IMR-90 (cell line): ENCODE measurements around the gene ZNF555. TPM values are rescaled to one million over a fixed set of nuclear protein-coding genes. Genes with fewer than 3 reads are reported as not detected.

Experiments used
- ATAC-seq: fragments of 200-7000 bp; cut with Tn5 transposase; 2 replicates; pipeline ENCODE4 v1.9.1; 2020; ENCODE audit warnings: low read depth, mild to moderate bottlenecking, moderate library complexity
- BruUV-seq: library from RNA; stranded (reverse); fragments of 400-500 nt; replicated peaks from 2 replicates; lab custom pipeline; 2021; lab: Mats Ljungman, UMichigan
- CTCF ChIA-PET: fragments of 300-600 bp; formaldehyde crosslinking; extraction: SDS; loops from one replicate; lab custom pipeline; 2021; ENCODE audit warnings: antibody characterized with exemption; lab: Yijun Ruan, JAX
- POLR2A ChIA-PET: fragments of 300-600 bp; sonication (Branson Sonifier 250); formaldehyde crosslinking; loops from one replicate; lab custom pipeline; 2022; ENCODE audit warnings: antibody characterized with exemption; ENCODE audit not compliant: unreplicated experiment; lab: Charles Lee
- DNase-seq: peaks from one replicate; pipeline ENCODE4 v3.0.0; 2013
- H2AFZ ChIP-seq: replicated peaks from 2 replicates; pipeline ENCODE3; 2013; ENCODE audit warnings: low read length, mild to moderate bottlenecking; ENCODE audit not compliant: poor library complexity
- H2AK5ac ChIP-seq: 2 replicates; pipeline ENCODE4 v1.6.1; 2013; ENCODE audit warnings: low read depth, low read length, inconsistent platforms
- H2AK9ac ChIP-seq: replicated peaks from 2 replicates; pipeline ENCODE3; 2013; ENCODE audit warnings: mild to moderate bottlenecking, low read depth, low read length, moderate library complexity; ENCODE audit not compliant: poor library complexity
- H2BK120ac ChIP-seq: 2 replicates; pipeline ENCODE4 v1.6.1; 2013; ENCODE audit warnings: low read depth, low read length, inconsistent platforms
- H2BK15ac ChIP-seq: 3 replicates; pipeline ENCODE4 v1.6.1; 2013; ENCODE audit warnings: low read depth, low read length, inconsistent platforms
- H2BK20ac ChIP-seq: 2 replicates; pipeline ENCODE4 v1.6.1; 2013; ENCODE audit warnings: low read depth, mild to moderate bottlenecking, inconsistent platforms, low read length, moderate library complexity
- H2BK5ac ChIP-seq: 2 replicates; pipeline ENCODE4 v1.6.1; 2013; ENCODE audit warnings: mild to moderate bottlenecking, low read depth, low read length, inconsistent platforms; ENCODE audit not compliant: poor library complexity, severe bottlenecking
- H3K14ac ChIP-seq: replicated peaks from 2 replicates; pipeline ENCODE4 v1.6.1; 2013; ENCODE audit warnings: low read depth, low read length, inconsistent platforms
- H3K18ac ChIP-seq: 2 replicates; pipeline ENCODE4 v1.6.1; 2013; ENCODE audit warnings: low read depth, low read length, control low read depth
- H3K23ac ChIP-seq: 2 replicates; pipeline ENCODE4 v1.6.1; 2013; ENCODE audit warnings: low read depth, low read length, inconsistent platforms
- H3K27ac ChIP-seq: 2 replicates; pipeline ENCODE4 v1.5.1; 2013; ENCODE audit warnings: mild to moderate bottlenecking, control low read depth, low read length; ENCODE audit not compliant: insufficient read depth
- H3K27me3 ChIP-seq: 2 replicates; pipeline ENCODE4 v1.6.1; 2013; ENCODE audit warnings: low read length; ENCODE audit not compliant: control insufficient read depth, insufficient read depth
- H3K36me3 ChIP-seq: 2 replicates; pipeline ENCODE4 v1.6.1; 2013; ENCODE audit warnings: low read length, mixed read lengths; ENCODE audit not compliant: control insufficient read depth, insufficient read depth
- H3K4ac ChIP-seq: 2 replicates; pipeline ENCODE4 v1.6.1; 2013; ENCODE audit warnings: low read depth, low read length, inconsistent platforms
- H3K4me1 ChIP-seq: 2 replicates; pipeline ENCODE4 v1.6.1; 2013; ENCODE audit warnings: low read length, mixed read lengths; ENCODE audit not compliant: control insufficient read depth, insufficient read depth
- H3K4me2 ChIP-seq: 2 replicates; pipeline ENCODE4 v1.6.1; 2013; ENCODE audit warnings: low read depth, mild to moderate bottlenecking, control low read depth, low read length, moderate library complexity
- H3K4me3 ChIP-seq: 2 replicates; pipeline ENCODE4 v1.5.1; 2013; ENCODE audit warnings: low read depth, mild to moderate bottlenecking, control low read depth, low read length, moderate library complexity; ENCODE audit not compliant: insufficient read depth
- H3K56ac ChIP-seq: 2 replicates; pipeline ENCODE4 v1.6.1; 2013; ENCODE audit warnings: low read length, inconsistent platforms; ENCODE audit not compliant: insufficient read depth; ENCODE audit errors: extremely low read depth
- H3K79me1 ChIP-seq, 2 experiments: 2 replicates each; pipeline ENCODE4 v1.6.1; 2013; ENCODE audit warnings: low read length in 2 of 2, inconsistent platforms in 1 of 2, low read depth in 1 of 2
- H3K9ac ChIP-seq: 2 replicates; pipeline ENCODE4 v1.6.1; 2013; ENCODE audit warnings: low read depth, low read length, control low read depth
- H3K9me1 ChIP-seq: 2 replicates; pipeline ENCODE4 v1.6.1; 2013; ENCODE audit warnings: low read length, inconsistent platforms; ENCODE audit not compliant: insufficient read depth
- H3K9me3 ChIP-seq: 2 replicates; pipeline ENCODE4 v1.6.1; 2013; ENCODE audit warnings: low read length; ENCODE audit not compliant: control insufficient read depth, insufficient read depth
- H4K20me1 ChIP-seq: 2 replicates; pipeline ENCODE4 v1.6.1; 2013; ENCODE audit warnings: low read length, inconsistent platforms; ENCODE audit not compliant: insufficient read depth
- H4K5ac ChIP-seq: 2 replicates; pipeline ENCODE4 v1.6.1; 2013; ENCODE audit warnings: mild to moderate bottlenecking, low read depth, low read length, control low read depth
- H4K8ac ChIP-seq, 2 experiments: 2 replicates each; pipeline ENCODE4 v1.6.1; 2013; ENCODE audit warnings: low read depth in 2 of 2, low read length in 2 of 2, control low read depth in 1 of 2, inconsistent platforms in 1 of 2
- H4K91ac ChIP-seq: 2 replicates; pipeline ENCODE4 v1.6.1; 2013; ENCODE audit warnings: low read depth, low read length, inconsistent platforms; ENCODE audit not compliant: insufficient read depth
- CEBPB ChIP-seq: IDR thresholded peaks from 2 replicates; pipeline ENCODE4 v1.6.1; 2012; ENCODE audit warnings: low read depth, low read length, improper control_type of control experiment
- CHD1 ChIP-seq: IDR thresholded peaks from 2 replicates; pipeline ENCODE4 v1.6.1; 2012; ENCODE audit warnings: low read depth, low read length, improper control_type of control experiment
- MAFK ChIP-seq: IDR thresholded peaks from 2 replicates; pipeline ENCODE4 v1.6.1; 2012; ENCODE audit warnings: low read depth, low read length, improper control_type of control experiment
- MAZ ChIP-seq: IDR thresholded peaks from 2 replicates; pipeline ENCODE4 v1.6.1; 2012; ENCODE audit warnings: low read depth, mild to moderate bottlenecking, low read length, improper control_type of control experiment, moderate library complexity, borderline replicate concordance
- NFE2L2 ChIP-seq: fragments of 150-350 bp; IDR thresholded peaks from 2 replicates; pipeline ENCODE4 v1.6.1; 2016; ENCODE audit warnings: low read depth, mild to moderate bottlenecking, low read length
- POLR2A ChIP-seq: IDR thresholded peaks from 2 replicates; pipeline ENCODE4 v1.6.1; 2012; ENCODE audit warnings: mild to moderate bottlenecking, low read depth, low read length
- RAD21 ChIP-seq: IDR thresholded peaks from 2 replicates; pipeline ENCODE4 v1.6.1; 2012; ENCODE audit warnings: low read length, improper control_type of control experiment
- RCOR1 ChIP-seq: IDR thresholded peaks from 2 replicates; pipeline ENCODE4 v1.6.1; 2012; ENCODE audit warnings: mild to moderate bottlenecking, low read length, improper control_type of control experiment; ENCODE audit not compliant: insufficient replicate concordance
- RFX5 ChIP-seq: IDR thresholded peaks from 2 replicates; pipeline ENCODE4 v1.8.0; 2012; ENCODE audit warnings: low read depth, mild to moderate bottlenecking, low read length, moderate library complexity
- USF2 ChIP-seq: fragments of 150-350 bp; IDR thresholded peaks from 2 replicates; pipeline ENCODE4 v1.6.1; 2017; ENCODE audit warnings: mild to moderate bottlenecking, antibody characterized with exemption, low read length, low read depth
- WGBS, 2 experiments: methylation state at CpG; one replicate each; pipeline versions ENCODE4 v1.1.5 to v1.1.7; 2013; ENCODE audit warnings: missing lambda C conversion rate in 2 of 2; ENCODE audit not compliant: insufficient read length in 1 of 2; ENCODE audit errors: extremely low coverage in 2 of 2; 5-methylcytosine and 5-hydroxymethylcytosine counted together
- dilution Hi-C: fragments of 300-500 bp; cut with HindIII; formaldehyde crosslinking; loops from one replicate; pipeline ENCODE4 v1.14.3; 2018; ENCODE audit warnings: low sequenced_read_pairs; ENCODE audit not compliant: unreplicated experiment
- in situ Hi-C: fragments of 300-500 bp; cut with MboI; formaldehyde crosslinking; loops from 3 replicates; pipeline ENCODE4 v1.14.3; 2019; ENCODE audit warnings: low sequenced_read_pairs, inconsistent platforms, mixed read lengths
- intact Hi-C: fragments of 100-400 bp; cut with micrococcal nuclease; formaldehyde crosslinking; loops from 2 replicates; pipeline ENCODE4 v1.10.0; 2022
- polyA plus RNA-seq, 3 experiments: library from polyadenylated mRNA; depleted of rRNA; stranded (reverse); fragments of >200 nt; gene quantifications; 2 replicates each; pipeline ENCODE4 v1.2.3, GENCODE V29; 2012; ENCODE audit warnings: low replicate concordance in 1 of 3
- total RNA-seq: library from RNA; depleted of rRNA; stranded (reverse); fragments of >200 nt; gene quantifications from 2 replicates; pipeline ENCODE4 v1.2.3, GENCODE V29; 2012

ZNF555 gene
- total and polyA plus RNA-seq, 2 of the 4 experiments (the other 2 are of a cell fraction), result 2.8 to 9.7 TPM

DNA sequence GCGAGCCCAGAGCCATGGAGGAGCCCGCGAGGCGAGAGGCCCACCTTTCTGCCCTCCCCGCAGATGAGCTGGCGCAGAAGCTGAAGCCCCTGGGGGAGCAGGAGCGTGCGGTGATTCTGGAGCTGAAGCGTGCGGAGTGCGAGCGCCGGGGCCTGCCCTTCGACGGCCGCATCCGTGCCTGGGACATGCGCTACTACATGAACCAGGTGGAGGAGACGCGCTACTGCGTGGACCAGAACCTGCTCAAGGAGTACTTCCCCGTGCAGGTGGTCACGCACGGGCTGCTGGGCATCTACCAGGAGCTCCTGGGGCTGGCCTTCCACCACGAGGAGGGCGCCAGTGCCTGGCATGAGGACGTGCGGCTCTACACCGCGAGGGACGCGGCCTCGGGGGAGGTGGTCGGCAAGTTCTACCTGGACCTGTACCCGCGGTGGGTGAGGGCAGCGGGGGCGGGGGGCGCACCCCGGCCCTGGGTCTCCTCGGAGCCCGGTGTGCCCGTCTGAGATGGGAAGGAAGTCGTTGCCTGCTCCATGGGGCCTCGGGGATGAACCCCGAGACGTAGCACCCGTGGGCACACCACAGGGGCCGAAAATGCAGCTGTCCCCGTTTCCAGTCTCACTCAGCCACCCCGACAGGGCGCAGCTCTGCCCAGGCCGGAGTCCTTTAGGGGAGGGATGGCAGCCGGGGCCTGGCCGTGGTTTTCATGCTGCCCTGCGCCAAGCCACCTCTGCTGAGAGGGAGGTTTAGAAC is 33.7 kb upstream of the ZNF555 start:
- peak overlapping the region; percentile 72 for H2AK9ac ChIP-seq
- H3K18ac ChIP-seq, result no peak overlapping the region
- no peak overlapping the region for H4K5ac ChIP-seq
- H3K9ac ChIP-seq, result no peak overlapping the region
- BruUV-seq, result no TSS peak
- H3K4me3 ChIP-seq, result no peak overlapping the region
- no peak overlapping the region for H2BK120ac ChIP-seq
- H3K79me1 ChIP-seq, result peaks cover 0 to 5% of the 10 kb centered on the region in 2 experiments; a peak in 1 of 4 replicates
- H3K4me2 ChIP-seq, result no peak overlapping the region
- no peaks in the 10 kb centered on the region for H3K27me3 ChIP-seq
- no peak overlapping the region for H3K23ac ChIP-seq
- peaks cover 3% of the 10 kb centered on the region; the same call in 1 of the 2 replicates for H4K20me1 ChIP-seq
- WGBS, 2 experiments, result 97% methylated on average over 20 of the region's 56 CpGs; no CpG with 5 or more reads in 1 of the 2 experiments
- in situ Hi-C loops, result no loop called here
- dilution Hi-C loops, result no loop called here
- H3K14ac ChIP-seq, result no peak overlapping the region
- H2BK15ac ChIP-seq, result no peak overlapping the region
- ChIA-PET CTCF (no interaction called here), POLR2A (no interaction called here)
- H2BK5ac ChIP-seq, result no peak overlapping the region
- H2AFZ ChIP-seq, result no peak overlapping the region
- H3K9me1 ChIP-seq, result no peaks in the 10 kb centered on the region
- H3K36me3 ChIP-seq, result peaks cover 50% of the 10 kb centered on the region
- no peak overlapping the region for H3K27ac ChIP-seq
- no peak overlapping the region for H4K91ac ChIP-seq
- no peak overlapping the region for H3K4ac ChIP-seq
- H2BK20ac ChIP-seq, result no peak overlapping the region
- no peak for DNase-seq
- no peaks in the 10 kb centered on the region for H3K4me1 ChIP-seq
- H2AK5ac ChIP-seq, result no peak overlapping the region
- TF ChIP-seq CEBPB (no peak), RFX5 (no peak), NFE2L2 (no peak), MAZ (no peak), MAFK (no peak), USF2 (no peak), RAD21 (no peak), CHD1 (no peak), POLR2A (no peak), RCOR1 (no peak)
- H3K9me3 ChIP-seq, result no peaks in the 10 kb centered on the region
- ATAC-seq, result no peak
- intact Hi-C loops, result no loop called here
- H3K56ac ChIP-seq, result no peak overlapping the region
- no peak overlapping the region for H4K8ac ChIP-seq
